Kasumi-1 (cell line): Measurements from ENCODE around the gene B9D2.
"Not testable (repeated sequence)": the region's sequence is repeated elsewhere in the genome, so short reads cannot be mapped to it uniquely, and the experiment has no call there.

ENCODE experiments used
- DNase-seq, 2 experiments: peaks; one replicate each; lab custom pipeline; 2025; lab: John Stamatoyannopoulos, UW

The B9D2 gene

DNA sequence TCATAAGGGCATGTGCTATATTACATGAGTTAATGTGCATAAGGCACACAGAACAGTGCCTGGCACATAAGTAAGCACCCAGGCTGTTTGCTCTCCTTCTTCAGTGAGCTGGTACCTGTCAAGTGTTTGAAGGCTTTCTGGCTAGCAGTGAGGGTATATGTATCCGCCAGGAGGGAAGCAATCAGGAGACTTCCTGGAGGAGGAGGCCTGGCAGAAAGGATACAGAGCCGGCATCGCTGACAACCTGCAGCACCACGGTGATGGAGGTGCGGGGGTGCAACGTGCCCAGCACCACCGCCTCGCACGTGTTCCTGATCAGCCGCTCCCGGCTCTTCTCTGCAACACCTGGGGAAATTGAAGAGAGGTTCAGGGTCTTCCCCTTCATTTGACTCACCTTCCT is 27.7 kb upstream of the B9D2 start:
- DNase-seq: no peak

DNA sequence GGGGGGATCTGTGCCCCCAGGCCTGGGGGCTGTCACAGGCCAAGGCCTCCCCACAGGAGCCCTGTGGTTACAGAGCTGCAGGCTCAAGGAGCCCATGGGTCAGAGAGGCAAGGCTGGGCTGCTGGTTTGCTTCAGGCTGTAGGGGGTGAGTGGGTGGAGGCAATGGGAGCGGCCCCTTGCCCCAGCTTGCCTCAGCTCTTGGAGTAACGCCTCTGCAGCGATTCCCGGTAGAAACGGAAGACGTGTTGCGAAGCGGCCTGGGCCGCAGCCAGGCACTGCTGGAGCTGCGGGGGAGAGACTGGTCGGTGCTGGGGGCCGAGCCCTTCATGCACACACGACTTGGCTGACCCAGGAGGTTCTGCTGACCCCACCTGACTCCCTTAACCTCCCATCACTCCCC is 22.5 kb upstream of the B9D2 start:
- no peak for DNase-seq

- no peak for DNase-seq
Measured at GRCh38 chr19:41384351-41384750, 20.4 kb upstream of the B9D2 start.

DNA sequence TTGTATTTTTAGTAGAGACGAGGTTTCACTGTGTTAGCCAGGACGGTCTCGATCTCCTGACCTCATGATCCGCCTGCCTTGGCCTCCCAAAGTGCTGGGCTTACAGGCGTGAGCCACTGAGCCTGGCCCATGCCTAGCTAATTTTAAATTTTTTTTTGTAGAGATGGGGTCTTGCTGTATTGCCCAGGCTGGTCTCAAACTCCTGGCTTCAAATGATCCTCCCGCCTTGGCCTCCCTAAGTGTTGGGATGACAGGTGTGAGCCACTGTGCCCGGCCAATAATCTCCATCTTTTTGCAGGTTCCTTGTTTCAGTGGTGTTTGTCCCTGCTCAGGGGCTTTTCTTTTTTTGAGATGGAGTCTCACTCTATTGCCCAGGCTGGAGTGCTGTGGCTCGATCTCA is 17.6 kb upstream of the B9D2 start:
- DNase-seq: not testable (repeated sequence)

DNA sequence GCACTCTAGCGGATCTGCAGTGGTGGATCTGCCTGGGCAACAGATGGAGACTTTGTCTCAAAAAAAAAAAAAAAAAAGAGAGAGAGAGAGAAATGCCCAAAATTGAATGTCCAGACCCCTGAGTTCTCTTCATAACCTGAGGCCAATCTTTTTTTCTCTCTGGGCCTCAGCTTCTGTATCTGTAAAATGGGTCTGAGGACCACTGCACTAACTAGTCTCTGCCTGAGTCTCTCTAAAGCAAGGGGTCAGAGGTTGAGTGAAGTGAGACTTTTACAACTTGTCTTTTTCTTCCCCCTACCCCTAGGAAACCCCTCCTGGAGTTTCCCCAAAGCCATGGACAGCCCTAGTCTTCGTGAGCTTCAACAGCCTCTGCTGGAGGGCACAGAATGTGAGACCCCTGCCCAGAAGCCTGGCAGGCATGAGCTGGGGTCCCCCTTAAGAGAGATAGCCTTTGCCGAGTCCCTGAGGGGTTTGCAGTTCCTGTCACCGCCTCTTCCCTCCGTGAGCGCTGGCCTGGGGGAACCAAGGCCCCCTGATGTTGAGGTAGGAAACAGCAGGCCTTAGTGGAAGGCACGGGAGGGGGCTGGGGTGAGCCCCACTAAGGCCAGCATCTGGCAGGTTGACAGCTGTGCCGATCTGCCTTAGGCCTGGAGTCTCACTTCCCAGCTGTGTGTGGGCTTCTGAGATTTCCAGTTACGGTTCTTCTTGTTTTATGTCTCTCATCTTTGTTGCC is 14.2 kb upstream of the B9D2 start:
- DNase-seq: peak; percentile 23 to 25

- no peak for DNase-seq
Measured at GRCh38 chr19:41376998-41377365, 13.0 kb upstream of the B9D2 start.

- DNase-seq: peak in 1 of 2 experiments; percentile 3
Measured at GRCh38 chr19:41376241-41376997, 12.5 kb upstream of the B9D2 start, which contains the start of gene TMEM91. TSS of gene TMEM91 (plus strand) at chr19:41376533. CDS start at chr19:41378310, 1,777 bp downstream.

- DNase-seq: no peak
Measured at GRCh38 chr19:41373993-41374392, 10.0 kb upstream of the B9D2 start.

DNA sequence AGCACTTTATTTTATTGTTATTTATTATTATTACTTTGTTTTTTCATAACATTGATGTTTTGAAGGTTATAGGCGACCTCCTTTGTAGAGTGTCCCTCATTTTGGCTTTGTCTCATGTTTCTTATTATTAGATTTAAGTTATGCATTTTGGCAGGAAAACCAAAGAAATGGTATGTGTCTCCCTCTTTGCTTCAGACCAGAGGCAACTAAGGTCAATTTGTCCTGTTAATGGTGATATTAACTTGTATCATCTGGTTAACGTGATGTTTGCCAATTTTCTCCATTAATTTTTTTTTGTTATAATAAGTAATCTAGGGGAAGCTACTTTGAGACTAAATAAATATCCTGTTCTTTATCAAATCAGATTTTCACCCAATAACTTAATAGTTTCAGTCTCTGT is 8.6 kb upstream of the B9D2 start:
- no peak for DNase-seq

DNA sequence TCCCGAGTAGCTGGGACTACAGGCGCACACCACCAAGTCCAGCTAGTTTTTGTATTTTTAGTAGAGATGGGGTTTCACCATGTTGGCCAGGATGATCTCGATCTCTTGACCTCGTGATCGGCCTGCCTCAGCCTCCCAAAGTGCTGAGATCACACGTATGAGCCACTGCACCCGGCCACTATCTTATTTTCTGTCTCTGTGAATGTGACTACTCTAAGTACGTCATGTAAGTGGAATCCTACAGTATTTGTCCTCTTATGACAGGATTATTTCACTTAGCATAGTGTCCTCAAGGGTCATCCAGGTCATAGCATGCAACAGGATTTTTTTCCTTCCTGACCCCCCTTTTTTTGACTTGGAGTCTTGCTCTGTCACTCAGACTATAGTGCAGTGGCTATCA is 7.6 kb upstream of the B9D2 start:
- no peak for DNase-seq

DNA sequence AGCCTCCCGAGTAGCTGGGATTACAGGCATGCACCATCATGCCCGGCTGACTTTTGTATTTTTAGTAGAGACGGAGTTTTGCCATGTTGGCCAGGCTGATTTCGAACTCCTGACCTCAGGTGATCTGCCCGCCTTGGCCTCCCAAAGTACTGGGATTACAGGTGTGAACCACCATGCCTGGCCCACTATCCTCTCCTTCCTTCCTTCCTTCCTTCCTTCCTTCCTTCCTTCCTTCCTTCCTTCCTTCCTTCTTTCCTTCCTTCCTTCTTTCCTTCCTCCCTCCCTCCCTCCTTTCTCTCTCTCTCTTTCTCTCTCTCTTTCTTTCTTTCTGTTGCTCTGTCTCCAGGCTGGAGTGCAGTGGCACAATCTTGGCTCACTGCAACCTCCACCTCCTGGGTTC is 7.2 kb upstream of the B9D2 start:
- DNase-seq: not testable (repeated sequence)

- DNase-seq: no peak
Measured at GRCh38 chr19:41369769-41370168, 5.8 kb upstream of the B9D2 start.

- DNase-seq: peak; percentile 73 to 80
Measured at GRCh38 chr19:41367848-41368301, 3.9 kb upstream of the B9D2 start.

GRCh38 chr19:41366089-41366488 is 2.1 kb upstream of the B9D2 start:
- peak in 1 of 2 experiments; percentile 10 for DNase-seq

DNA sequence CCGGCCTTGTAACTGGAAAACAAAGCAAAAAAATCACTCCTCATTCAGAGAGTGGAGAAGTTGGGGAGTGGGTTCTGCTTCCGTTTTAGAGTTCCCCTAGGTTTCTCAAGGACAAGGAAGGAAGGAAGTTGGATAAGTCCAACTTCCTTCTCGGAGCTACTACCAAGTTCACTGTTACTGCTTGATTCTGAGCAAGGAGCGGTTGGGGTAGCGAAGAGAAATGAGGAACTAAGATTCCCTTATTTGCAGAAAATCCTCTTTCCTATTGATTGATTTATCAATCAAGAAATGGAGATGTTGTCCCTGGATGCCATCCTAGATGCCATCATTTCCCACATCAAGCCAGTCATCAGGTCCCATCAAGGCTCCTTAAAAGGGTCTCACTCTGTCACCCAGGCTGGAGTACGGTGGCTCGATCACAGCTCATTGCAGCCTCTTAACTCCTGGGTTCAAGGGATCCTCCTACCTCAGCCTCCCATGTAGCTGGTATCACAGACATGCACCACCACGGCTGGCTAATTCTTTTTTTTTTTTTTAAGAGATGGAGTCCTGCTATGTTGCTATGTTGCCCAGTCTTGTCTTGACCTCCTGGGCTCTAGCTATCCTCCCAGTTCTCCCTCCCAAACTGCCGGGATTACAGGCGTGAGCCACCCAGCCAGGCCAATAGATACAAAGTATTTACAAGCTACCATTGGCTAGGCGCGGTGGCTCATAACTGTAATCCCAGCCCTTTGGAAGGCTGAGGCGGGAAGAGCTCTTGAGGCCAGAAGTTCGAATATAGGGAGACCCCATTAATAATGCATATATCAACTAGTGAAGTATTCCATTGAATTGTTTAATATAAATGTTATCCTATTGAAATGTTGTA is 809 bp upstream of the B9D2 start:
- peak; percentile 68 to 75 for DNase-seq

DNA sequence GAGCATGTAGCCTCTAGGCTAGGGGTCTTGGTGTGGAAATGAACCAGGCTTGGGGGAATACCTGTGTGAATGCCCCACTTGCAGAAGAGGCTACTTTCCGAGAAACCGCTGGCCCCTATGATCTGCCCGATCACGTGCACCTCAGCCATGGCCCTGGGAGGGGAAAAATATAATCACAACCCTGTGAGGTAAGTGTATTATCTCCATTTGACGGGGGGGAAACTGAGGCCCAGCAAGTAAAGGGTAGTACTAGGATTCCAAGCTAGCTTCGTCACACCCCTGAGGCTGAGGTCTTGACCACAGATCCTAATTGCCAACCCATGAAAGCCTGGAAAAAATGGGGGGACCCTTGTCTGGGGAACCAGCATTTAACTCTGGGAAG is 587 bp downstream of the B9D2 start:
- no peak for DNase-seq

GRCh38 chr19:41362143-41362847 is 1.7 kb downstream of the B9D2 start:
- no peak for DNase-seq

DNA sequence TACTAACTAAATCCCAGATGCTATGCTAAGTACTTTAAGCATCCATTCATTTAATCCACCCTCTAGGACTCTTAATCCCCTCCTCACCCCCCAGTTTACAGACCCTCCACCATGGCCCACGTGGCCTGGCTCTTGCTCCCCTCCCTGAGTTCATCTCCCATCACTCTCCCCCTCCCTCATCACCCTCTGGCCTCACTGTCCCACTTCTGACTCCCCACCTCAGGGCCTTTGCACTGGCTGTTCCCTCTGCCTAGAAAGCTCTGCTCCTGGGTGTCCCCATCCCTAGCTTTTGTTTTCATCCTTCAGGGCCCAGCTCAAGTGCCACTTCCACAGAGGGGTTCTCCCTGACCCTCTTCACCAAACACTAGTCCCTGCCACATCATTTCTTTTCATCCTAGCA is 4.2 kb downstream of the B9D2 start:
- DNase-seq: no peak

DNA sequence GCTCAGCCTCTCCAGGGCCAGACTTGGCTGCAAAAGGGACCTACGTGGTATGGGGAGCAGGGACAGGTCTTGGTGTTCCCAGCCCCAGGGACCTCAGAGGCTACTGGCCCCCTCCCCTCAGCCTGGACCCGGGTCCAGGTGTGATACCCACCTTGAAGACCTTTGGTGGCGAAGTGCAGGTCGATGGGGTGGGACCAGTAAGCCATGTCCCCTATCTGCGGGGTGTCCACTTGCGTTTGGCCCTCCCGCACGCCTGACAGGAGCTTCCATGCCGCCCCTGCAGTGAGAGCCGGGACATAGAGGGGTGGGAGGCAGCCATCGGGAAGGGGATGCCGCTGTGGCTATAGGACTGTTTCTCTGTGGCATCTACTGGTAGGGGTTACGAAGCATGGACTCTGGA is 6.2 kb downstream of the B9D2 start:
- DNase-seq: no peak

GRCh38 chr19:41356984-41357739 is 6.8 kb downstream of the B9D2 start:
- peak; percentile 83 to 87 for DNase-seq

DNA sequence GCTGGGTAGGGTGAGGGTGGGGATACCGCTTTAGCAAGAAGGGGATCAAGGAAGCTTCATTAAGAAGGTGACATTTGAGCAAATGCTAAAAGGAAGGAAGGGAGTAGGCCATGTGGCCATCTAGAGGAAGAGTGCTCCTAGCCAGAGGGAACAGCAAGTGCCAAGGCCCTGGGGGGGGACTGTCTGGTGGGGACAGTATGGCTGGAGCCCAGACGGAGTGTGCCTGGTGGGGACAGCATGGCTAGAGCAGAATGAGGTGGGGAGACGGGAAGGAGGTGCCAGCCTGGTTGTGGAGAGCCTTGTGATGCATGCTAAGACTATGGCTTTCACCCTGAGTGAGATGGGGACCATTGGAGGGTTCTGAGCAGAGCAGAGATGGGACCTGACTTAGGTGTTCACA is 8.1 kb downstream of the B9D2 start:
- peak; percentile 5 to 24 for DNase-seq
